Measurements from ENCODE around the gene INTS2. TPM values are rescaled to one million over a fixed set of nuclear protein-coding genes. Genes with fewer than 3 reads are reported as not detected.
A peak's percentile ranks its signal among the peaks of the same experiment; 100 is the strongest.
"Not testable (repeated sequence)": the region's sequence is repeated elsewhere in the genome, so short reads cannot be mapped to it uniquely, and the experiment has no call there.

INTS2 gene
- total RNA-seq, 1 donor from 2014 or later: 8.4 TPM

- intact Hi-C loops (cut with micrococcal nuclease): no loop called here
- peak; percentile 90 for DNase-seq
- ATAC-seq: peak; percentile 100
These were observed 64.6 kb downstream of the INTS2 start, which contains the start of gene BRIP1 for GRCh38 chr17:61862975-61863800. Gene BRIP1, minus strand, starts transcription at chr17:61863528. Its CDS starts 1,989 bp downstream, at chr17:61861539.

- intact Hi-C loops (cut with micrococcal nuclease): no loop called here
- no peak for DNase-seq
These were observed 65.6 kb downstream of the INTS2 start for GRCh38 chr17:61862105-61862574.

GRCh38 chr17:61860397-61860796, 67.4 kb downstream of the INTS2 start:
- ATAC-seq; intact Hi-C loops (cut with micrococcal nuclease); DNase-seq: not testable (repeated sequence)

More at GRCh38 chr17:61862105-61862574, 65.6 kb downstream of the INTS2 start:
- ATAC-seq: no peak

- DNase-seq (no peak), ATAC-seq (no peak)
- intact Hi-C loops (cut with micrococcal nuclease): no loop called here
These were observed 71.7 kb downstream of the INTS2 start for GRCh38 chr17:61856035-61856434.

DNA sequence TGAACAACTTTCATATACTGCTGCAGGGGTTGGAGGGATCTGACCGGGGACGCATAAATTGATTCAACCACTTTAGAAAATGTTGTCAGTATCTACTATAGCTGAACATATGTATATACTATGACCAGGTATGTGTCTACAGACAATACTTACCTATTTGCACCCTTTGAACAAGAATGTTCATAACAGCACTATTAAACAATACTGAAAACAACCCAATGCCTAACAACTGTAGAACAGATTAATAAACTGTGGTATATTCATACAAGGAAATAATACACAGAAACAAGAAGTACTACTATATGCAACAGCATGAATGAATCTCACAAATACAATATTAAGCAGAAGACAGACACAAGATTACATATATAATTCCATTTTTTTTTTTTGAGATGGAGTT, 74.9 kb downstream of the INTS2 start:
- DNase-seq (no peak), ATAC-seq (no peak)
- intact Hi-C loops (cut with micrococcal nuclease): no loop called here

GRCh38 chr17:61849674-61850073, 78.1 kb downstream of the INTS2 start:
- intact Hi-C loops (cut with micrococcal nuclease): no loop called here
- ATAC-seq: no peak
- DNase-seq: no peak

GRCh38 chr17:61848896-61849295, 78.9 kb downstream of the INTS2 start:
- intact Hi-C loops (cut with micrococcal nuclease): no loop called here
- ATAC-seq: no peak

GRCh38 chr17:61848247-61848646, 79.5 kb downstream of the INTS2 start:
- ATAC-seq: no peak
- intact Hi-C loops (cut with micrococcal nuclease): no loop called here
- DNase-seq: no peak

More at GRCh38 chr17:61848896-61849295, 78.9 kb downstream of the INTS2 start:
- DNase-seq: no peak

DNA sequence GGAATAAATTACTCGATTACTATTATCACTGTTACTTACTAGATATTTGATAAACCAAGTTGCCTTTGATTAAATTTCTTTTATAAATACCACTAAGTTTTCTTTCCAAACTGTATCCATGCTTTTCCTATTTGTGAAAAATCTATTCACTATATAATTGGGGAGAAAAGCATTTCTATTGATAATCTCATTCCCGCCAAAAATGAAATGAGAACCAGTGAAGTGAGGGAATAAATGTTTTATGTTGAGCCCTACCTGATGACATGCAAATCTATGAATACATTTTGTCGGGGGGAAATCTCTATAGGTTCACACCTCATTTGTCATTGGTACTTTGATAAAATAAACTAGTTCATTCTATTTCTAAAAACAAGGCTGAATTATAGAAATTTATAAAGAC, 80.1 kb downstream of the INTS2 start:
- intact Hi-C loops (cut with micrococcal nuclease): no loop called here
- DNase-seq (no peak), ATAC-seq (no peak)

DNA sequence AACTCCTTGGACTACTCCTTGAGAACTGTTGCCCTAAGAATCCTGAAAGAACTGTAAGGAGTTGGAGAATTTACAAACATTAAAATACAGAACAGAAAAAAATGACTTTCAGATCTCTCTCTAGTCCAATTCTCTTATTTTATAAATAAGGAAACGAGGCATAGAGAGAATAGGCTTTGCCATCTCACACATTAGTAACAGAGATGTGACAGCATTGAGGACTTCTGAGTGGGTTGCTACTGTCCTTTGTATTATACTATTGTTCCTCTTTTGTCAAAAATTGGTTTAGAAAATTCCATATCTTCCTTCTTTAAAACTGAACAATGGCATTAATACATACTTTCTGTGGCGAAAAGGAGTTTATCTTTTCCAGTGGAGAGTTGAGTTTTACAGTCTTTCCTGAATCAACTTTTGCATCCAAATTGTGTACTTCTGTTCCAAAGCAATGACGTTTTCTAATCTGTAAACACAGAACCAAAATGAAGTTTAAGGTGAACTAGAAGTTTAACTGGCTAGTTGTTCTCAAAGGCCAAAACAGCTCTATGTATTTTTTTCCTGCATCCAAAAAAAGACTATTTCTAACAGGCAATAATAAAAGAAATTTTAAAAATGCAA, 80.9 kb downstream of the INTS2 start:
- ATAC-seq (no peak), DNase-seq (no peak)

GRCh38 chr17:61846088-61846487, 81.7 kb downstream of the INTS2 start:
- intact Hi-C loops (cut with micrococcal nuclease): no loop called here
- DNase-seq: no peak
- ATAC-seq: no peak

More for the DNA sequence above, 80.9 kb downstream of the INTS2 start:
- intact Hi-C loops (cut with micrococcal nuclease): no loop called here

GRCh38 chr17:61843435-61843834, 84.3 kb downstream of the INTS2 start:
- ATAC-seq (no peak), DNase-seq (no peak)
- intact Hi-C loops (cut with micrococcal nuclease): no loop called here

DNA sequence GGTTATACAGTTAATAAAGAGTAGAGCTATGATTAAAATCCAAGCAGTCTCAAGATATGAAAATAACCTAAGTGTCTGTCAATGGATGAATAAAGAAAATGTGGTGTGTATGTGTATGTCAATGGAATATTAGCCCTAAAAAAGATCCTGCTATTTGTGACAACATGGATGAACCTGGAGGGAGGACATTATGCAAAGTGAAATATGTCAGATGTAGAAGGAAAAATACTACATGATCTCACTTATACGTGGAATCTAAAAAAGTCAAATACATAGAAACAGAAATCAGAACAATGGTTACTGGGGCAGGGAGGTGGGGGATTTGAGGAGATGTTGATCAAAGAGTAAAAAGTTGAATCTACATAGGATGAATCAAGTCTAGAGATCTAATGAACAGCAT, 84.9 kb downstream of the INTS2 start:
- intact Hi-C loops (cut with micrococcal nuclease): no loop called here
- no peak for DNase-seq
- ATAC-seq: no peak

GRCh38 chr17:61839300-61839786, 88.4 kb downstream of the INTS2 start:
- intact Hi-C loops (cut with micrococcal nuclease): no loop called here
- ATAC-seq (no peak), DNase-seq (no peak)

DNA sequence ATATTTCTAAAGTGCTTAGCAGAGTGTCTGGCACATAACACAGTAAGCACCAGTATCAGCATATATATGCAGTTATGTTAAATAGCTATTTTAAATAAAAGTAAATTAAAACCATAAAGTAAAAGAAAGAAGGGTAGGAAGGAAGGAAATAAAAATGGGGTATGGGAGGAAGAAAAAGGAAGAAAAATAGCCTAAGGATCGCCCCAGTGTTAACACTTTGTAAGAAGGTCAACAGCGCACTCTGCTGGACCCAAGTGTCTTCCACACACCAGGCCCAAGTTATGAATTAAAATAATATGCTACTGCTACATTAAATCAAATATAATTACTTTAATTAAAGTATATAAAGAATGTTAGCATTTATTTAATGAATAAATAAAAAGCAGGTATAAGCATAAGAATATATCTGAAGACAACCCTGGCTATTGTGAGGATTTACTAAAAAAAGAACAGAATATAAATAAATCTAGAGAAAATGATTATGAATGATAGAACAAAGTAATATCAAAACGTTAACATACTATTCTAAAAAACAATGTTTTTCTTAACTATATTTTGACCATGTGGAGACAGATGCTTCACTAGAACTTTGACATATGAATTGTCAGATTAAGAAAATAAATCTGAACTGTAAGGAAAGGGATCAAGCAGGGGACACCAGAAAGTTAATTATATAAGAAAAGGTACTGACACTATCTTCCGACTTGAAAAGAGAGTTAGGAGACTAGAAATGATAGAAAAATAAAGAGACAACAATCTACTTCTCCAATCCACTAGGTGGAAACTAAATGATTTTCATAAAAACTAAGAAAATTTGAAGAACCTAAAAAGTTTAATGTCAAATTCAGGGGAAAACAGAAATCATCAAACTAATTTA, 90.4 kb downstream of the INTS2 start:
- DNase-seq (peak; percentile 48), ATAC-seq (no peak)
- intact Hi-C loops (cut with micrococcal nuclease): no loop called here

DNA sequence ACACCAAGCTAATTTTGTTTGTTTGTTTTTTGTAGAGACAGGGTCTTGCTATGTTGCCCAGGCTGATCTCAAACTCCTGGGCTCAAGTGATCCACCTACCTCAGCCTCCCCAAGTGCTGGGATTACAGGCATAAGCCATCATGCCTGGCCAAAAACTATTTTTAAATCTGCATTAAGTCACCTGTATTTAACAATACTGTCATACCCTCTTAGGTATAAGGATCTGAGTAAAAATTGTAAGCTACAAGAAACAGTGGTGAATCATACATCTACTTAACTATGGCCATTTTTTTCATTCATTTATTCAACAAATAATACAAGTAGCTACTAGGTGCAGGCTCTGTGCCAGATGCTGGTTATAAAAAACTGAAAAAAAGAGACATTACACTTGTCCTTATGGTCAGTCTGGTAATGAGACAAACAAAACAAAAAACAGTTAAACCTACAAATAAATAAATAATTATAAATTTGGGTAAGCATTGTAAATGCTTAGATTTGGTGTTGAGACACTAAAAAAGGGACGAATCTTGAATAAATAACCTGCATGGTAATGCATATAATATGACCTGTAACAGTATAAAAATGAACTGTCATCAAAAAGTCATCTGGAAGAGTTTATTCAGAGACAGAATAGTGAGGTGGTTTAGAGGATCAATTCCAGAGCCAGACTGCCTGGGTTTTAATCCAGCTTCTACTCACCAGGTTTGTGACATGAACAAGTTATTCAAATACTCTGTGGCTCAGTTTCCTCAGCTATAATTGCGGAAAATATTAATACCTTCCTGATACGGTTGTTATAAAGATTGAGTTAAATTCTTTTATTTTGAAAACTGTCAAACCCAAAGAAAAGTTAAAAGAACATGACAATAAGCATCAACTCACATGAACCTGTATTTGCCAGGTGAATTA, 91.3 kb downstream of the INTS2 start:
- DNase-seq: no peak
- no peak for ATAC-seq
- intact Hi-C loops (cut with micrococcal nuclease): no loop called here

DNA sequence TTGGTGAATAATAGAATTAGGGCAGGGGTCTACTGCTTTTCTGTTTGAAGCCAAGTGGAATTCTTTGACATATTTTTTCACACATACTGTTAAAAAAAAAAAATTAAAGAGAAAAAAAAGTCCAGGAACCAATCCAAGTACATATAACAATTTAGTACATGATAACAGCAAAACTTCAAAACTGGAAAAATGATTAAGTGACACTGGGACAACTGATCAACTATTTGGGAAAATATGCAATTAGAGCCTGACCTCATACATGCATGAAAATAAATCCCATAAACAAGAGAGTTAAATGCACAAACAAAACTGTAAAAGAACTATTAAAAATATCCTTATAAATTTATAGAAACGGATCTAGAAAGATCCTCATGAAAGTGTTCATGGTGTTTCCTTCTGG, 92.2 kb downstream of the INTS2 start:
- intact Hi-C loops (cut with micrococcal nuclease): no loop called here

GRCh38 chr17:61834610-61835009, 93.2 kb downstream of the INTS2 start:
- no peak for ATAC-seq
- no peak for DNase-seq
- intact Hi-C loops (cut with micrococcal nuclease): no loop called here

More for the DNA sequence above, 92.2 kb downstream of the INTS2 start:
- ATAC-seq: no peak
- DNase-seq: no peak
